ENCODE results near the gene PCLO. TPM values are rescaled to one million over a fixed set of nuclear protein-coding genes. Genes with fewer than 3 reads are reported as not detected.
"Not testable (repeated sequence)": the region's sequence is repeated elsewhere in the genome, so short reads cannot be mapped to it uniquely, and the experiment has no call there.

The PCLO gene
- total RNA-seq, 3 donors from 2014 or later = 0.10 TPM; not detected in 2

GRCh38 chr7:82715344-82715743 is 447.3 kb downstream of the PCLO start:
- DNase-seq (no peak), ATAC-seq (no peak)
- Mint-ChIP-seq H3K4me3 (no peak overlapping the region), H3K4me1 (ENCODE audit: low read depth) (no peaks in the 10 kb centered on the region), H3K27me3 (ENCODE audit: low read depth) (no peaks in the 10 kb centered on the region), H3K9me3 (no peaks in the 10 kb centered on the region), H3K36me3 (ENCODE audit: insufficient read depth) (no peaks in the 10 kb centered on the region)

DNA sequence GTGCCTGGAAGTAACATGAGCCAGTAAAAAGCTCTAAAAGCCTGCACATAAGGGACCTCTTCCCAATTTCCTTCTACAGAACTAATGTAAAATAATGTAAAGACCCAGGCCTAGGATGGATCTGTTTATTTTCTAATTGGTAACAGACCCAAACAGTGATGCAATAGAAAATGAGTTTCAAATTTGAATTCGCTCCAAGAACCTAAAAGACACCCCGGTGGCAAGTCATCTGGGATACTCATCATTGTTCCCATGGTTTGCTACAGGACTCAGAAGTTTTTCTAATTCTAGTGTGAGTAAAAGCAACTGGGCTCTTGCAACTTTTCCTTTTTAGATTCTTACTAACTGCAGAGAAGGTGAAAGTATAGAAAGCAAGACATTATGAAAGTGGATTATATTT is 447.8 kb downstream of the PCLO start:
- Mint-ChIP-seq H3K27me3 (ENCODE audit: low read depth) (no peaks in the 10 kb centered on the region), H3K4me3 (no peak overlapping the region), H3K9me3 (no peaks in the 10 kb centered on the region), H3K36me3 (ENCODE audit: insufficient read depth) (no peaks in the 10 kb centered on the region), H3K4me1 (ENCODE audit: low read depth) (no peaks in the 10 kb centered on the region)
- ATAC-seq (no peak), DNase-seq (no peak)

GRCh38 chr7:82713506-82713905 is 449.2 kb downstream of the PCLO start:
- ATAC-seq (no peak), DNase-seq (no peak)
- no peaks in the 10 kb centered on the region for H3K36me3 Mint-ChIP-seq (ENCODE audit: insufficient read depth)
- H3K4me3 Mint-ChIP-seq = no peak overlapping the region
- no peaks in the 10 kb centered on the region for H3K9me3 Mint-ChIP-seq
- no peaks in the 10 kb centered on the region for H3K4me1 Mint-ChIP-seq (ENCODE audit: low read depth)
- H3K27me3 Mint-ChIP-seq (ENCODE audit: low read depth) = no peaks in the 10 kb centered on the region

DNA sequence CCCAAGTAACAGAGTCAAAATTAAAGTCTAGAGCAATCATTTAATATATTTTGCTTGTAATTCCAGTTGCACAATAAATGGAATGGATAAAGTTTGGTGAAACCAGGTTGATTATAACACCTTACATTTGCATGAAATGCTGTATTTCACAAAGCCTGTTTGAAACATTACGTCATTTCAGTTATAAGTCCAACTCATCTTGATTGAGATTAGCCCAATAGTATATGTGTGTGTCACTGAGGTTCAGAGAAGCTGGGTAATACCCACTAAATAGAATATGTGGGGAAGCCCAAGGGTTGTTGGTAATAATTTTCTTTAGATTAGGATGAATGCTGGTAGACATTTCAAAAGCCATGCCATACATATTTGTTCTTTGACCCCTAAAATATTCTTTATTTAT is 456.3 kb downstream of the PCLO start:
- not testable (repeated sequence) for DNase-seq; H3K9me3 Mint-ChIP-seq; ATAC-seq; H3K4me3 Mint-ChIP-seq; H3K4me1 Mint-ChIP-seq (ENCODE audit: low read depth); H3K27me3 Mint-ChIP-seq (ENCODE audit: low read depth); H3K36me3 Mint-ChIP-seq (ENCODE audit: insufficient read depth)

GRCh38 chr7:82705517-82706260 is 457.0 kb downstream of the PCLO start:
- H3K9me3 Mint-ChIP-seq = no peaks in the 10 kb centered on the region
- no peaks in the 10 kb centered on the region for H3K27me3 Mint-ChIP-seq (ENCODE audit: low read depth)
- DNase-seq = no peak
- H3K36me3 Mint-ChIP-seq (ENCODE audit: insufficient read depth) = no peaks in the 10 kb centered on the region
- H3K4me3 Mint-ChIP-seq = no peak overlapping the region
- H3K4me1 Mint-ChIP-seq (ENCODE audit: low read depth) = no peaks in the 10 kb centered on the region
- ATAC-seq = no peak

DNA sequence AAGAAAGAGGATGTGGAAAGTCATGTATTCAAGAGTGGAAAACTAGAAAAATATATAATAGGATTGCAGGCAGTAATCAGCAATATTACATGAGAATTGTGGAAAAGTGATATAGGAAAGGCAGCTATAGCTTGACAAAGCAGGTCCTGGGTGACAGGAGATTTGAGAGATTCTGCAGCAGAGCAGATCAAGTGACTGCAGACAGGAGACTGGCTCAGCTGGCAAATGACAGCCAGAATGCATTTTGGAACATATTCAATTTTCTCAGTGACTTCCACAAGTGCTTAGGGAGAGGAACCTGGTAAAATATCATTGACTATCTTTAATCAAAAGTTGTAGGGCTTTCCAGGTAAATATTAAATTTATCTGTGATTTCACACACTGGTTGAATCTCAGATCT is 458.6 kb downstream of the PCLO start:
- ATAC-seq = no peak
- H3K4me1 Mint-ChIP-seq (ENCODE audit: low read depth) = no peaks in the 10 kb centered on the region
- no peaks in the 10 kb centered on the region for H3K36me3 Mint-ChIP-seq (ENCODE audit: insufficient read depth)
- H3K4me3 Mint-ChIP-seq = no peak overlapping the region
- no peaks in the 10 kb centered on the region for H3K27me3 Mint-ChIP-seq (ENCODE audit: low read depth)
- no peak for DNase-seq
- no peaks in the 10 kb centered on the region for H3K9me3 Mint-ChIP-seq
